Measurements from ENCODE around the gene PECR. TPM values are rescaled to one million over a fixed set of nuclear protein-coding genes. Genes with fewer than 3 reads are reported as not detected.

The PECR gene
- polyA plus RNA-seq, 3 donors: 38.1 to 53.7 (median 46.5) TPM

DNA sequence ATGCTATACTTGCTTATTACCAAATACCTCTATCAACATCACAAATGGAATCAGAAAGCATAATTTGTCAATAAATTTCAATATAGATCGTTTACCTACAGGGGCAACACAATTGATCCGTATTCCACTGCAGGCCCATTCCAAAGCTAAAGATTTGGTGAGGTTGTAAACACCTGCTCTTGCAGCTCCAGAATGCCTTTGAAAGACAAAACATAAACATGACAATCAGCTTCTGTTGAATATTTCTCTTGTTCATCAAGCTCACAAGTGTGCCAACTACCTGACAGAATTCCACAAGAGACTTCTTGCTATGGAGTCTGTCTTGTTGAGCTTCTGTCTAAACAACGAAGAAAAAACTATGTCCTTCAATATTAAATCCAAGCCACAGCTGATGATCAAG, 30.3 kb downstream of the PECR start:
- DNase-seq (ENCODE audit: extremely low read depth in 1 of 11, low read depth in 9 of 11, low spot score in 4 of 11): no peak

DNA sequence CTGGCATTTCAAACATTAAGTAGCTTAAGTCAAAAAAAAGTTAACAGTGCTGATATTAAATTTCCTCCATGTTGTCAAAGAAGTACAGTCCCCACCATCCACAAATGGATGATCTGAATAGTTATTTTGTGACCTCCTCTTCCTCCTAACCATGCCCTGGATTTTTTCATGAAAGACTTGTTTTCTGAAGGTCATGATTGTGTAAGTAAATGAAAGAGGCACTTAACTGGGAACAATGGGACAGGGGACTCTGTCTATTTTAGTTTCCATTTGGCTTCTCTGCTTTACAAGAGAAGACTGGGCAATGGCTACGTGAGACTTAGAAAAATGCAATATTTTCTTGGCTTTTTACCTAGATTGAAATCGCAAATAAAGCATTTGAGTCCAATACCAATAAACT, 32.2 kb downstream of the PECR start:
- DNase-seq (ENCODE audit: extremely low read depth in 1 of 11, low read depth in 9 of 11, low spot score in 4 of 11): no peak

DNA sequence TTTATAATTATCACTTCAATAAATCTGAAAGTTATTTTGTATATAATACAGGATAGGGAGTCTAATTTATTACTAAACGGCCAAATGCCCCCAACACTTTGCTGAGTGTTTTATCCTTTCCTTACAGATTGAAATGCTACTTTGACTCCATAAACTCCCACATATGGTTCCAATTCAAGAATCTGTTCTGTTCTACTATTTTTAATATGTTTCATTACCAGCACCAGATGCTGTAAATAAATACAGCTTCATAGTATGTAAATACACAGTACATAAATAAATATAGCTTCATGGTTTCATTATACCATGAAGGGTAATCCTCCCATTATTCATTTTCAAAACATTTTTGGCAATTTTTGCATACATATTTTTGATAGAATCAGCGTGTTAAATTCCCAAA, 34.2 kb downstream of the PECR start:
- DNase-seq (ENCODE audit: extremely low read depth in 1 of 11, low read depth in 9 of 11, low spot score in 4 of 11): peak in 2 of 11 donors; percentile 38 to 44

DNA sequence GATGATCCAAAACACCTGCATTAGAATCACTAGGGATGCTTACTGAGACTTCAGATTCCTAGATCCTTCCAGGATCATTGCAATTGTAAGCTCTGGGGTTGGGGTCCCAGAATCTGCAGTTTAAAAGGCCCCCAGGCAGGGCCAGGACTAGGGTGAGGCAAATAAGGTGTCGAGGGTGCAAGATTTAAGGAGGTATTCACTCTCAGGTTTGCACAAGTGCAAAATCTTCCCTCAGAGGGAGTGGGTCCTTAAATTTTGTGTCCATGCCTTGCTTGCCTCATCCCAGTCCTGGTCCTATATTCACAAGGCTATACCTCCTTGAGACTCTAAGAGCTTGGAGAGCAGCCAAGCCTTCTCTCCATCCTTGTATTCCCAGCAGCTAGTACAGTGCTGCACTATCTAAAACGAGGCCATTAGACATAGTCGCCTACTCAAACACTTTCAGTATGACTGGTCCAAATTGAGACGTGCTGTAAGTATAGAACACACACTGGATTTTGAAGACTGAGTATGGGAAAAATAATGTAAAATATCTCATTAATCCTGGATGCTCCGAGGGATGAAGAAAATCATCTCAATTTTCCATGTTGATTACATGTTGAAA, 36.6 kb downstream of the PECR start:
- no peak for DNase-seq (ENCODE audit: extremely low read depth in 1 of 11, low read depth in 9 of 11, low spot score in 4 of 11)

DNA sequence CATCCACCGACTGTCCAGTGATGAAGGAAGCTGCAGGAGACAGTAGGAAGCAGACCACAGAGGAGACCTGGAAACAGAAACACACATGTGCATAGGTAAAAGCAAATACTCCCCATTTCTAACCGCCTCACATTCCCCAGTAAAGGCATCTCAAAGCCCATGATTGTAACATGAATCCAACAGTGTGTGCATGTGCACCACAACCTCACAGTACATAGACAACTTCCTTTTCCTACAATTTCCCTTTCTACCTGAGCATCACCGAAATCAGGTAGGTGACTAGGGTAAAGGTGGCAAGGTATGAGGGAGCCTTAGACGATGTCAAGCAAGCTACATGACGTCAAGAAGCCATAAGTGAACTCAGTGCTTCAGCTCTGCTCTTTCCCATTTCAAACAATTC, 37.7 kb downstream of the PECR start:
- no peak for DNase-seq (ENCODE audit: extremely low read depth in 1 of 11, low read depth in 9 of 11, low spot score in 4 of 11)

DNA sequence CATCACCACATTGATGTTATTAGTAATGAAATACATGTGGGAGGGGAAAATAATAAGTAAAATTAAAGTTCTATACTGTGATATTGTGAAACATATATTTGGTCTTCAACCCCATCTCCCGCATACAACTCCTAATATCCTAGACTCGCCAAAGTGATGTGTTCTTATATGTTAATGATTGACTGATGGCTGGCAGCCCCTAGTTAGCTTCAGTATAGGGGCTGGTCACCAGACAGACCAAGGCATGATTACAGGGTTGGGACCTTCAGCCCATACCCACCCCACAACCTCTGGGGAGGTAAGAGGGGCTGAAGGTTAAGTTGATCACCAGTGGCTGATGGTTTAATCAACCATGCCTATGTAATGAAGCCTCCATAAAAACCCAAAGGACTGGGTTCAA, 40.2 kb downstream of the PECR start:
- DNase-seq (ENCODE audit: extremely low read depth in 1 of 11, low read depth in 9 of 11, low spot score in 4 of 11): no peak

DNA sequence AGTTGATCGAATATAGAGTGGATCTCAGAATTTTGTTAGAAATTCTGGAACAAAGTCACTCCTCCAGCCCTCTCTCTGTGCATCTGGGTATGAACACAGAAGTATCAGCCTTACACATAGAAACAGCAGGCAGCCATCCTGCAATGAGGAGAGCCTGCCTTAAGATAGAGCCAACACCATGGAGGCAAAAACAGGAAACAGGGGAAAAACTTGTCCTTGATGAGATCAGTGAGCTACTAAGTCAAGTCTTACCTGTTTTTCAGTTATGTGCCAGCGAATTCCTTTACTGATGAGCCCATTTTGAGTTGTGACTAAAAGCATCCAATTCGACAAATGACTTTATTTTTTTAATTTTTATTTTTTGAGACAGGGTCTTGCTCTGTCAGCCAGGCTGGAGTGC, 41.7 kb downstream of the PECR start:
- no peak for DNase-seq (ENCODE audit: extremely low read depth in 1 of 11, low read depth in 9 of 11, low spot score in 4 of 11)

DNA sequence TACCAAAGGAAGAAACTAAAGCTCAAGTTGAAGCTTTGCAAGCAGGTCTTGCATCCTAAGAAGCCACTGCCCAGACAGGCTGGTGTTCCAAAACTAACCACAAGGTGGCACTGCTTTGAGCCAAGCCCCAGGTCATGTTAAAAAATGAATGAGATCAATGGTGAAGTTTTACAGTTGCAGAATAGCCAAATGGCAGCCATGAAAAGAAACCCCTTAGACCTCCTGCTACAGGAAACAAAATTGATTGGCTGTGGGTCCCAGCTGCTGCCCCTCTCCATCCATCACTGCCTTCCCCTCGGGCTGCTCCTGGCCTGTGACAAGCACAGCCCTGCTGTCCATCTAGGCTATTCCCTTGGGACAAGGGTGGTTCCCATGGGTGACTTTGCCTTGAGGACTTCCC, 47.5 kb downstream of the PECR start:
- peak in 3 of 11 donors; percentile 49 to 68 (median 51) for DNase-seq (ENCODE audit: extremely low read depth in 1 of 11, low read depth in 9 of 11, low spot score in 4 of 11)

DNA sequence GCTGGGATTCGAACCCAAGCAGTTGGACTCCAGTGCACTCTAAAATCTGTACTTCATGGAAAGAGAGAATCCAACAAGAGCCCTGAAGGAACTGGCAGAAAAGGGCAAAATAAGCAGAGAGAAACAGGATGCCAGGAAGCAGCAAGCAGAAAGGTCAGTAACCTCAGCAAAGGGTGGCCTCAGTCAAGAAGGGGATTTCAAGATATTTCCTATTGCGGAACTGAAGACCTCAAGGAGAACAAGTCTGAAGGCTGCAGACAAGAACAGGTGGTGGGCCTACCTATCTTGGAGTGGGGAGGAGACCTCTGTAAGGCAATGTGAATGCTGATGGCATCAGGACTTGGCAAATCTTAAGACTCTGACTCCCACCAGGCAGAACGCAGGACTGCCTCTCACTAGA, 48.2 kb downstream of the PECR start:
- no peak for DNase-seq (ENCODE audit: extremely low read depth in 1 of 11, low read depth in 9 of 11, low spot score in 4 of 11)

DNA sequence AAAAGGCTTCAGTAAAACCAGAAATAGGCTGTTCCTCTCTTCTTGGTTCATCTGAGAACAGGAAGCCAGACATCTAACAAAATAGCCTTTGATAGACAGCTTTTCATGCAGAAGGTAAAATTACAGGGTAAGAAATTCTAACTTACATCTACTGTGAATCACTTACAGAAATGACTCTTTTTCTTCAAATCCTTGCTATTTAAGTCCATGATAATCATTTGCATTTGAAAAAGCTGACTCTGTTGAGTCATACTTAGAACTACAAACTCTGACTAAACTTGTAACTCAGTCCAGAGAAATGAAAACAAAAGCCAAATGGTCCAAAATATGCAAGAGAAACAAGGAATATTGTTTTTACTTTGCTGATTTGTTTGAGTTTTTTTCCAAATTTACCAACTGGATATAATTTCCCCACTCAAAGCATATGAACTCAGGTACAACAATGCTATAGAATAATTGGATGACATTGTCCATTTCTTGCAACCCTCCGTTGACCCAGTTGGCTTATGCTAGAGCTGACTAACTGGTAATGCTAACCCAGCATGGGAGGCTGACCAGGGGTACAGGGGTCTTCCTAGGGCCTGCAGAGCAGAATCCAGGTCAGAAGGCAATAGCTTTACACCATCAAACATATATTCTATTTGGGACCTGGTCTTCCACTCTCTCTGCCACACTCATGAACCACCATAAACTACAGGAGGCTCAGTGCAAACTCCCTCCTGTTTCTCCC, 49.5 kb downstream of the PECR start:
- no peak for DNase-seq (ENCODE audit: extremely low read depth in 1 of 11, low read depth in 9 of 11, low spot score in 4 of 11)

DNA sequence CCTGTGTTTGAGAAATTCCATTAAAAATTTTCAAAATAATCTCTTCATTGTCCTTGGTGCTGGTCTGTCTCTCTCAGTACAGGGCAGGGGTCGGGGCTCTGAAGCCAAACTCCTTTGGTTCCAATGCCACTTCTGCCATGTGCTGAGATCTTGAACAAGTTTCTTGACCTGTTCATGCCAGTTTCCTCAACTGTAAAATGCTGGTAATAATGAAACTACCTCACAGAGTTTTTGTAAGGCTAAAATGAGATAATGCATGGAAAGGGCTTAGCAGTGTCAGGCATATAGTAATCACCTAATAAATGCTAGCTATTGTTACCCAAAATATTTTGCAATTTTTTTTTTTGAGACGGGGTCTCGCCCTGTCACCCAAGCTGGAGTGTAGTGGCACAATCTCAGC, 51.4 kb downstream of the PECR start:
- no peak for DNase-seq (ENCODE audit: extremely low read depth in 1 of 11, low read depth in 9 of 11, low spot score in 4 of 11)

DNA sequence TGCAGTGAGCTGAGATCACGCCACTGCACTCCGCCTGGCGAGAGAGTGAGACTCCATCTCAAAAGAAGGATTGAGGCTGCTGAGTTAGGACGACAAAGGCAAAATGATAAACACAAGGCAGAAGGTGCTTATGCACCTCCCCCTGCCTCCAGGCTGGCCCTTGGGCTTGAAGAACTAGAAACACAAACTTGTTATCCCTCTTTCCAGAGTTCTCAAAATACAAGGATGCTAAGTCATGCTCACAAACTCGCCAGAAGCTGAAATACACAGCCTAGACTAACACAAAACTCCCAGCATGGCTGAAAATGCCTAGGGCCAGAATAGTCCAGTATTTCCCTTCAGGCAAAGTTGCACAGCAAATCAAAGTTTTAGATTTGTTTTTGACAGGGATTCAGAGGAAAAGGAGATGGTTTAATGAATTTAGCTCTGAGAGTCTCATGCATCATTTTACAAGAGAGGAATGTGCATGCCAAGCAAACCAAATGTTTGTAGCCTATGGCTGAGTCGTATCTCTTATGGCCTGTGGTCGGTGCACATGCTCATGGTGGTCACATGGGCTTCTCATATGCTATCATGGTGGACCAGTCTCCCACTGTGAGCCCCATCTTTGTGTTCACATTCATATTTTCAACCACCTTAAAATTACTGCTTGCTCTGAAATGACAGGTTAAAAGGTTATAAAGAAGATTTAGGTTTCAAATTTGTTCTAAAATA, 52.0 kb downstream of the PECR start:
- DNase-seq (ENCODE audit: extremely low read depth in 1 of 11, low read depth in 9 of 11, low spot score in 4 of 11): no peak

DNA sequence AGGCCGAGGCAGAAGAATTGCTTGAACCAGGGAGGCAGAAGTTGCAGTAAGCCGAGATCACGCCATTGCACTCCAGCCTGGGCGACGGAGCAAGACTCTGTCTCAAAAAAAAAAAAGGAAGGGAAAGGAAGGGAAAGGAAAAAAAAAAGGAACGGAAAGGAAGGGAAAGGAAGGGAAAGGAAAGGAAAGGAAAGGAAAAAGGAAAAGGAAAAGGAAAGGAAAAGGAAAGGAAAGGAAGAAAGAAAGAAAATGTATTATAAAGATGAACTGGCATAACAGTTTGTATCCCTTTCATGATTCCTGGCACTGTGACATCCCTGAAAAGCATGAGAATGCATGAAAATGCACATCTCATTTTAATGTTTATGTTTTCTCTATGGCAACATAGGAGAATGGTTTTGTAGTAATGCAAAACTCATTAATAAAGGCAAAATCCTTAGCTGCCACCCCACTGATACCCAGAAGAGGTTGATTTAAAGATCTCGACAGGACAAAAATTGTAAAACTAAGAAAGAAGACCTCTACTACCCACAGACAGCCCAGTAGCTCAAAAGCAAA, 56.8 kb downstream of the PECR start:
- DNase-seq (ENCODE audit: extremely low read depth in 1 of 11, low read depth in 9 of 11, low spot score in 4 of 11): no peak

DNA sequence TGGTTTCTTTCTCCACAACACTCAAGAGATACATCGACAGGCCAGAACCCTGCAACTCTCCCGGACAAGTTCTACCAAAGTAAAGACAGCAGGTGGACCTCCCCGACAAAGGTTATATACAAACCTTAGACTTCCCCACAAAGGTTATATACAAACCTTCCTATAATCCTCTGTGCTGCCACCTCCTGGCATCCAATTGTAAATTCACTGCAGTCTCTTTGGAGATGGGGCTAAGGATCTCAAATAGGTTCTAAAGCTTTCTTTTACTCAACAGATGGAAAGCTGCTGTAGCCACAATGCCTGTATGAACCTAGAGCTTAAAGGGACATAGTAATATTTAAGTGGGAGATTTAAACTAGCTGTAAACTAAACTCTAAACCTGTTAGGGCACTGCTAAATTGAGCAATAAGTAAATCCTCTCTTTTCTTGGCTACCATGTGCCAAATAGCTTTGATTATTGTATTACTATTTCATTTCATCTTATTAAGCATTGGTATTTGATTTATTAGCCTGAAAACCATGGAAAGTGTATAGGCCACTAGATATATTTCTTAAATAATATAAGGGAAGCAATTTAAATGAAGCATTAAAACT, 58.5 kb downstream of the PECR start:
- DNase-seq (ENCODE audit: extremely low read depth in 1 of 11, low read depth in 9 of 11, low spot score in 4 of 11): peak in 1 of 11 donors; percentile 41

DNA sequence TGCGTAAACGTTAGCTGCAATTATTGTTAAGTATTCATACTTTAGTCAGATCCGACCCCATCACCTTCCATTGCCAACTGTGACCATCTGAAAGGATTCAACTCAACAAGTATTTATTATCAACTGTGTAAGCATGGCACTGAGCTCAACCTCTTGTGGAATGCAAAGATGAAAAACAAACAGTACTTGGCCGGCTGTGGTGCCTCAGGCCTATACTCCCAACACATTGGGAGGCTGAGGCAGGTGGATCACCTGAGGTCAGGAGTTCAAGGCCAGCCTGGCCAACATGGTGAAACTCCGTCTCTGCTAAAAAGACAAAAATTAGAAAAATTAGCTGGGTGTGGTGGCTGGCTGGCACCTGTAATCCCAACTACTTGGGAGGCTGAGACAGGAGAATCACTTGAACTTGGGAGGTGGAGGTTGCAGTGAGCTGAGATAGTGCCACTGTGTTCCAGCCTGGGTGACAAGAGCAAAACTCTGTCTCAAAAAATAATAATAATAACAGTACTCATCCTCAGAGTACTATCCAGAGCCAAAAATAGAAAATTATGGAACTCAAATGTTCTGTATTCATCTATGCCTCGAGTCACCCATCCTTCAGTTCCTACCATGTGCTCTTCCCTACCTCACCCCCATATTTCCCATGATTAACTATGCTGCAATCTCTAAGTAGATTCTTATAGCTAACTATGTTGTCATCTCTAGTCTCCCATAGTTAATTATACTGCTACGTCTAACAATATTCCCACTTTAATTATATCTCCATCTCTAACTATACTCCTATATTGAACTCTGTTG, 59.6 kb downstream of the PECR start:
- no peak for DNase-seq (ENCODE audit: extremely low read depth in 1 of 11, low read depth in 9 of 11, low spot score in 4 of 11)

DNA sequence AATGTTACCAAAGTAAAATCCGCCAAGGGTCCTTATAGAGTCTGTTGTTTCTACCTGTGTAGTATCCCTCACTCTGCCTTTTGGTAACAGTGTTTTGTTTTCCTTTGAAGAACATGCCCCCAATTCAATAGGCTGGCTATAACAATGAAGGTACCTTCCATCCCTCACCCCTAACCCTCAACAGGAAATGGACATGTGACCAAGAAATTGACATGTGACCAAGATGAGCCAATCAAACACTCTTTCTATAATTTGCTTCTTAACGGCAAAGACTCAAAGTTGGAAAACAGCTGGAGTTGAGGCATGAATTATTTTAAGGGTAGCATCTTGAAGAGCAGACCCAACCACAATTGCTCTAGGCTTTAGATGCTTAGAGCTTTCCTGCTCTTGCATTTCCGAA, 62.9 kb downstream of the PECR start:
- DNase-seq (ENCODE audit: extremely low read depth in 1 of 11, low read depth in 9 of 11, low spot score in 4 of 11): no peak

DNA sequence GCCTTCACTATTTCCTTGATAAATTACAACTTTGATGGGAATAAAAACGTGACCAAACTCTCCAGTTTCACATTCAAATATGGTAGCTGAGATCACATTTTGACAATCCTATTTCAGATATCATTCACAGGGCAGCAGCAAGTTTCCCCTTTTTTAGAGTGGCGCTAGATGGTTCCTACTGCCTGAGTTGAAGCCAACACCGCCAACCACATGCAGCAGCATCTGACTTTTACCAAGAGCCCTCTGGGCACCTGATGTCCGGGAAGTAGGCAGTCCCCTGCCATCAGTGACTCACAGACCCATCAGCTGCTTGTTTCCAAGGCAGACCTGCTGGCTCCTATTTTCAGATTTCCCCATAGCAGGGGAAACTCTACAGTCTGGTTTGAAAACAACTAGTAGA, 64.2 kb downstream of the PECR start:
- DNase-seq (ENCODE audit: extremely low read depth in 1 of 11, low read depth in 9 of 11, low spot score in 4 of 11): no peak

DNA sequence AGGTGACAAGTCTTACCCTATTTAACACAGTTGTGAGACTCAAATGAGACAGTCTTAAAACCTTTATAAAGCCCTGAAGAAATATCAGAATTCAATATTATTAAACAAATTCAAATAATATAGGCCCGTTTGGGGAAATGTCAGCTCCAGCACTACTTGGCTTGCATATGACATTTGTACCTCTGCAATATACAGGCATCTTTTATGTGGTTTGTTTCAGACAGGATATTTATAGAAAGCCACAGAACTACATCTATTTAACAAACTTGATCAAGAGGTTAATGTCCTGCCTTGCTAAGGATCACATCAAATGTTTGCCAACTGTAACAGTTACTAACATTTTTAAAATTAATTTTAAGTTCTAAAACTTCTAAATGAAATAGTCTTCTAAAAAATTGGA, 65.0 kb downstream of the PECR start:
- DNase-seq (ENCODE audit: extremely low read depth in 1 of 11, low read depth in 9 of 11, low spot score in 4 of 11): no peak
